Measurements from ENCODE around the gene IDH2.

The IDH2 gene

GRCh38 chr15:90062973-90063769 lies 39.1 kb downstream of the IDH2 start:
- peak in 1 of 2 donors; percentile 40 for DNase-seq

- DNase-seq = no peak
Observed at GRCh38 chr15:90062462-90062932, 39.8 kb downstream of the IDH2 start.

- DNase-seq = no peak
Observed at GRCh38 chr15:90062023-90062442, 40.2 kb downstream of the IDH2 start.

- DNase-seq = peak in 1 of 2 donors; percentile 64
Observed at GRCh38 chr15:90060797-90061196, 41.5 kb downstream of the IDH2 start.

GRCh38 chr15:90059208-90059985 lies 42.9 kb downstream of the IDH2 start:
- peak; percentile 99 for DNase-seq

- peak in 1 of 2 donors; percentile 15 for DNase-seq
Observed at GRCh38 chr15:90058775-90059174, 43.5 kb downstream of the IDH2 start.

GRCh38 chr15:90058308-90058707 lies 44.0 kb downstream of the IDH2 start:
- DNase-seq = peak; percentile 54 to 70

- DNase-seq = no peak
Observed at GRCh38 chr15:90056529-90056928, 45.7 kb downstream of the IDH2 start.

- DNase-seq = no peak
Observed at GRCh38 chr15:90055182-90055581, 47.1 kb downstream of the IDH2 start.

- DNase-seq = no peak
Observed at GRCh38 chr15:90054618-90055097, 47.6 kb downstream of the IDH2 start.

GRCh38 chr15:90053685-90054466 lies 48.4 kb downstream of the IDH2 start:
- DNase-seq = no peak

GRCh38 chr15:90051874-90052273 lies 50.4 kb downstream of the IDH2 start:
- DNase-seq = no peak

- no peak for DNase-seq
Observed at GRCh38 chr15:90049666-90050604, 52.3 kb downstream of the IDH2 start.

- no peak for DNase-seq
Observed at GRCh38 chr15:90049030-90049429, 53.2 kb downstream of the IDH2 start.

- no peak for DNase-seq
Observed at GRCh38 chr15:90047956-90048575, 54.2 kb downstream of the IDH2 start.

GRCh38 chr15:90046911-90047392 lies 55.3 kb downstream of the IDH2 start:
- no peak for DNase-seq

- DNase-seq = no peak
Observed at GRCh38 chr15:90046289-90046688, 56.0 kb downstream of the IDH2 start.

- DNase-seq = peak in 1 of 2 donors; percentile 50
Observed at GRCh38 chr15:90044916-90045371, 57.3 kb downstream of the IDH2 start.

- no peak for DNase-seq
Observed at GRCh38 chr15:90044191-90044590, 58.1 kb downstream of the IDH2 start.

GRCh38 chr15:90043530-90044010 lies 58.7 kb downstream of the IDH2 start:
- DNase-seq = no peak

Data from inflammatory macrophage (primary cell).